HG02852 (cell line): ENCODE measurements around the gene HOXB3.

Experiments
- ATAC-seq: cut with Tn5 transposase; IDR thresholded peaks from one replicate; pipeline ENCODE4 v1.9.1; 2021; ENCODE audit warnings: mild to moderate bottlenecking, moderate library complexity; ENCODE audit not compliant: unreplicated experiment

The HOXB3 gene

DNA sequence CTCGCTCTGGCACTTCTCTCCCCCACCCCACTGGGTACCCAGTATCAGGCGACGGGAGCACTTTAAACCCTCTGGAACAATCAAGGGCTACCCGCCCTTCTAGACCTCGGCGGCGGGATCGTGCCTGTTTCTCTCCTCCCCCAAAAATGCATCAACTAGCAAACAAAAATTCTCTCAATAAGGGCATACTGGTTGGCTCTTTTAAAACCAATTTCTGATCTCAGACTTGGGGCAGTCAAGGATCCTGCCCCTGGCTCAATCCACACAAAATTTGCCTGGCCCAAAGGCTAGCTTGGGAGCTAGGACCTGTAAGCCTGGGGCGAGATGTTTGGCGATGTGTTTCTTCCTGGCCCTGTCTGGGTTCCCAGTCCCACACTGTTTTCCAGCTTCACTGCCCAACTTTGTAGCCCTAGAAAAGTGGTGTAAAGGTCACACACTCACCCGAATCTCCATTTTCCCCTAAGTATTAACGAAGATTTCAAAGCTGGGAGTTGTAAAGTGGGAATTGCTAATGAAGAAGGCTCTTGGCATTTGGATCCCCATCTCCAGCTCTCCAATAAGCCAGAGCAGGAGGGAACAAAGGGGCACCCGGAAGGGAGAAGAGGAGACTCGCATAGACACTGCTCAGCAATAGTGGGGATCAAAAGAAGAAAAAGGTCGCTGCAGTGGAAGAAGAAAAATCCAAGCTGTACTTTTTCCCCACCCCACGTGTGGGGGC lies 30.8 kb downstream of the HOXB3 start:
- ATAC-seq, result no peak

DNA sequence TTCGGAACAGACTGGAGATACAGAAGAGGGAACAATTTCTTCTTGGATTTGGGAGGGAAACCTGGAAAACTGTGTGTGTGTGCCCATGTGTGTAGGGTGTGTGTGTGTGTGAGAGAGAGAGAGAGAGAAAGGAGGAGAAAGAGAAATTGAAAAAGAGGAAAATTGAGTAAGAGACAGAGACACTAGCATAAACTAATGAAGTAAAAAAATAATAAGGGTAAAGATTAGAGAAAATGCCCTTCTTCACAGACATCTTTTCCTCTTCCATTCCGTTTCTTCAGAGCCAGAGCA lies 31.3 kb downstream of the HOXB3 start:
- no peak for ATAC-seq

DNA sequence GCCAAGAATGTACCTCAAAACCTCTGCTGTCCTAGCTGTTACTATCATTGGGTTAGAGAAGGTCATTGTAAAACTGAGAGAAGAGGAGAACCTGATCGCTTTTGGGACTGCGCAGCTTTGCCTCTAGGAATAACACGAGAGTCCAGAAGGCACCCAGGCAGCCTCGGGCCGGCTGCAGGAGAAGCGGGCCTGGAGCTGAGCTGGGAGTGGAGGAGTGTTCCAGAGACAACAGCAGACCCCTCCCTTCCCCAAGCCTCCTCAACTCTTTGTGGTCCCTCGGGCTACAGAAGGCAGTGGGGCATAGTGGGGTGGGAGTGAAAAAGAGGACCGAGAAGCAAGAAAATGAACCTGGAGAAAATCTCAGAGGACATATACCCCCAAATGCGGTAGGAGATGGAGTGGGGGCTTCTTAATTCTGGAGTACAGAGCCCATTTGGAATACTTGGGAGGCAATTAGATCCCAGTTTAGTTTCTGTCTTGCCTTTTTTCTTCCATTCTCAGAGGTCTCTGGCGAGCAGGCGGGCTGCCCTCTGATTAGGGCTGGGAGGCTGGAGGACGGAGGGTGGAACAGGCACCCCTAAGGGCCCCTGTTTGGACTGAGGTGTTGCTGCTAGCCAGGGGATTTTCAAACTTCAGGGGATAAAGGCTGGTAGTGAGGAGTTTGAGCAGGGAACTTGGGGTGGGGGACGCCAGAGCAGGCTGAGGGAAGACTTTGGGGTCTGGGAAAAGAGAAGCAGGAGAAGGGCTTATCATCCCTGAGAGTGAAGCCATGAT lies 31.8 kb downstream of the HOXB3 start:
- ATAC-seq, result no peak

DNA sequence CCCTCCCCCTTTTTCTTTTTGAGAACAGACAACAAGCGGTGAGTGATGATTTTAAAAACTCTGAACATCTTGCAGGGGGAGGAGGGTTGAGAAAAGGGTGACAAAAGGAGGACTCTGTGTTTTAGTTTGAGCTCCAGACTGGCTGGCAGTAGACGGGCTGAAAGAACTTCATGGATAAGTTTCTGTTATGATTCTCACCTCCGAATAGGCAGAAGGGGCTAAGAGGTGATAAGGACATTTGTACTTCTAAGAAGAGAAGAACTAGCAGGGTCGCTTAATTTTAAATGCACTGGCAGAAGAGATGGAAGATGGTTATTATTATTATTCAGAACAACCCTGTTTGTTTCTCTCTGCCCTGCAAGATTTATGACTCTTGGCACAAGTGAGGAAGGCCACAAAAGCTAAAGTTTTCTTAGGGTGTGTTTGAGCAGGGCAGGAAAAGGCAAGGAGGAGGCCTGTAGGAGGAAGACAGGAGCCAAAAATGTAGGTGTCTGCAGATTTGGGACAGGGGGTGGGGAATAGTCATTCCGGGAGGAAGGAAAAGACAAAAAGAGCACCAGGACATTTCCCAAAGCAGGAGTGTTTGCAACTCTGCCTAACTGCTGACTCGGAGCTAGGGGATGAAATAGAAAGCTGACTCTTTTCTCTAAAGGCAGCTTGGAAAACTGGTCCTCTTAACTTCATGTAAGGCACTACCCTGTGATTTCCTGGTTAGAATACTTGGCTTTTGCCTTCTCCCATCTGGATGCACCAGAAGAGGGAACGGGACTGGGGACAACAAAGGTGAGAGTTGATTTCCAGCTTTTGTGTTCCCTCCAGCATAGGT lies 33.3 kb downstream of the HOXB3 start:
- no peak for ATAC-seq

DNA sequence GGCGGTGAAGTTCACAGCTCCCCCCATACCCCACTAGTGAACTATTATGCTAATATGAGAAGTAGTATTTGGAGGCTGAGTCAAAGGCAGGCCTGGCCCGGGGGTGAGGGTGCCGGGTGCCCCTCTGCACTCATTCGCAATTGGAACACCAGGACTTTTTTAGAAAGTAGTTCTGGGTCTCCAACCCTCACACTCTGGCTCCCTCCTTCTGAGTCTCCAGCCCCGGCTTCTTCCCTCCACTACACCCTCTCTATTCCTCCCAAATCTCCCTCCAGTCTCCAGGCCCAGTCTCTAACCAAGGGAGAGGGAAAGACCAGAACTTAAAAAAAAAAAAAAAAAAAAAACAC lies 33.8 kb downstream of the HOXB3 start:
- ATAC-seq, result no peak

DNA sequence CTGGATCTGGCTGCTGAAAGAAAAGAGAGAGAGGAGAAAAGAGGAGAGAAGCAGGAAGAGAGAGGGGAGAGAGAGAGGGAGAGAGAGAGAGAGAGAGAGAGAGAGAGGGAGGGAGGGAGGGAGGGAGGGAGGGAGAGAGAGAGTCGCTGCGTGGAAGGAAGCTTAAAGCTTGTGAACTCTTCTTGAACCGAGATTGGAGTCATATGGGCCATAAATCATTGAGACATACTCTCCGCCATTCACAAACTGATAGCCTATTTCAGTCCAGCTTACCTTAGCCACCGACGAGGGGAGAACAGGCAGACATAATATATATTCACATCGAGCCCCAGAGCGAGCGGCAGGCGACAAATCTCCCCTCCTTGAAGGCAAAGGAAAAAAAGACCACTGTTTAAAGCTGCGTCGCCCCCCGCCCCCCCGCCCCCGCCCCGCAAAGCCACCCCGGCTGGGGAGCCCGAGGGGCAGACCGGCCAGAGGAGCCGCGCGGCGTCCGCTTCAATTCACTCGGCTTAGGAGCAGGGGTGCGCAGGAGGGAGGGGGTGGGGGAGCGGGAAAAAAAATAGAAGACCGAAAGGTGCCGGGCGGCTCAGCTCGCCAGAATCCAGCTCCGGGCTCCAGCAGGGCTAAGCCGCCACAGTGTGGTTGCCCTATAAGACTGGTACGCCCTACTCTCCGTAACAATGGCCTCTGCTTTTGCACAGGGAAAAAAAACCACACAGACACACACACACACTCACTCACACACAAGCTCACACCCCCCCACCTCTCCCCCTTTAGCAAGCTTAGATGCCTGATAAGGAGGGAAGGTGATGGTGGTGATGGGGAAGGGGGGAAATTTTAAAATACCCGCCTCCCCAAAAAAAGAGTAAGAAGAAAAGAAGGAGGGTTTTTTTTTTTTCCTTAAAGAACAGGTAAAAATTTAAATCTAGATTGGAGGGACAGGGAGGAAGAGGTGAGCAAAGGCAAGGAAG lies 34.5 kb downstream of the HOXB3 start:
- ATAC-seq, result no peak

DNA sequence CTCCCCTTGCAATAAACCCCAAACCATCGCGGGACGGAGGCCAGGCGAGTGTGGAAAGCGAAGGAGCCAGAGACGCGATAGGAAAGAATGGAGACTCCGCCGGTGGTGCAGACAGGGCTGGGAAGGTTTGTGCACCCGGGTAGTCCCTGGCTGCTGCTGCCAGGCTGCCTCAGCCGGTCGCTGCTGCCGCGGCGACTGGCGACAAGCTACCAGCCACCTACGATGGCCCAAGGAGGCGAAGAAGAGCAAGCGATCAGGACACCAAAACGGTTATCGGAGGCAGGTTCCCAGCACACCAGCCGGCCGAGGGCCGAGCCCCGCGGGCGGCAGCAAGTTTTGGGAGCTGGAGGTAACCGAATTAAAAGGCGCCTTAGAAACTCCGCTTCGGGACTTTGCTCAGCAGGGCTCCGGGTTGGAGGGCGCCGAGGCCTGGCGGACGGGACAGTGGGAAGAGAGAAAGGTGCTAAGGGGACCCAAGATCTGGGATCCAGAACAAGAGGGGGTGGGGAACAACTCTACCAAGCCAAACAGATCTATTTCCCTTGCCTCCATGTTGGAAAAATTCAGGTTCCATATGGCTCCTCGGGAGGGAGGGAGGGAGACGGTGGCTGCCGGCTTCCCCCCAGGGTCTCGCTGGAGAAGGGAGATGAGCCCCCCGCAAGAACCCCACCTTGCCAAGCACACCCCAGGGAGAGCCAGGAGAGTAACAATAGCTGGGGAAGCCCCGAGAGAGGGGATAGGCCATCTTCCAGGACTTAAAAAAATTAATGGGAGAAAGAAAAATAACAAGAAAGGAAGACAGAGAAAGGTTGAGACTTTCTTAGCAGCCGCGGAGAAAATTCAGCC lies 35.4 kb downstream of the HOXB3 start:
- no peak for ATAC-seq

DNA sequence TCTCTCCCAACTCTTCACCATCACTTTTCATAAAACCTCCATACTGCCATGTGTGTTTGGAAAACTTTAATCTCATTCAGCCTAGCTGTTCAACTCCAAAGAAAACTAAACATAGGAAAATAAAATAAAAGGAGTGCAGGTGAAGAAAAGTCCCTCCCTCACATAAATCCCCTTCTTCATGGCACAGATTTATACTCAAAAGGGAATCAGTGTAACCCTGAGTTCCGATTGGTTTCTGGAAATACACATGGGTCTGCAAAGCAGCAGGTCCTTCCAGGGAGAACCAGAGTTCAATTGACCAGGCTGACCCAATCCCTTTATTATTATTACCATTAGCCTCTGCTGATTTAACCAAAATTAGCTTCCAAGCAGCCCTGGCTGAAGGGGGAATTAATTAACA lies 36.2 kb downstream of the HOXB3 start:
- no peak for ATAC-seq

DNA sequence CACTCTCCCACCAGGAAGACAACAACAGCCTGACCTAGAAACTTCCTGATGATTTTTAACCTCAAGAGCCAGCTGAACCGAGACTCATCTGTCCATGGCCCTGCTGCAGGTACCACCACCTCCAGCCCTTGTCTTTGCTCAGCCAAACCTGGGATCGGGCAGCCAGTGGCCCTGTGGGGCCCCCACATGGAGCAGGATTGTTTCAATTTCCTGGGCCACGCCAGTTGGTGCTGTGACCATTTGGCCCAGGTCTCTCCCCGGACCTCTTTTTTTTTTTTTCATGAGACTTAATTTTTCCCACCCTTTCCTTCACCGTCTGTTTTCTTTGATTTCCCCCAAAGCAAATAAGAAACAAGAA lies 36.9 kb downstream of the HOXB3 start:
- ATAC-seq, result no peak

DNA sequence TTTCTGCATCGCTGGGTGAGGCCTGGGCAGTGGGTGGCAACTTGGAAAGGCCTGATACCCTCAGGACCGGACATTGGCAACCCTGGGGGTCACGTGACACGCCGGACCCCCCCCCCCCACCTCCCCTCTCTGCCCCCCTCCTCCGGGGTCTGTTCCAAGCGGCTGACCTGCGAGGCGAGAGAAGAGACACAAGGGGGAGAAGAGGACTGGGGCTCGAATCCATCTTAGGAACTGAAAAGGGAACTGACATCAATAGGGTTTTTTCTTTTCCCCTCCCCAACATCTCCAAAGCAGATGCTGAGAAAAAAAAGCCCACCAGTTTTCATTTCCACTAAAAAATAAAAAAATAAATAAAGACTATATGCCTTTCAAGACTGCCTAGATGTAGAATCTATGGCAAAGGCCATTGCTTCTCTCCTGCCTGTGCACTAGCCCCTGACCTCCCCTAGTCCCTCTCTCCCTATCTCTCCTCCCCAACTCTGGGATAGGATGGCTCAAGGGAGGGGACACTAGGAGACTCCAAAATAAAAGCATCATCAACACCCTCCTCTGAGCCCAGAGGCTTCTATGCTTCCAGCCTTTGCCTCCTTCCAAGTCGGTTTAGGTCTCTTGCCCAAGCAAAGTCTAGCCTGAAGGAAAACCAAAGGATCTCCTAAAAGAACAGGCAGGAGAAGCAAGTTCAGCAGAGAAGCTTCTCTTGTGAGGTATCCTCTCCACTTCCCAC lies 37.4 kb downstream of the HOXB3 start:
- no peak for ATAC-seq

DNA sequence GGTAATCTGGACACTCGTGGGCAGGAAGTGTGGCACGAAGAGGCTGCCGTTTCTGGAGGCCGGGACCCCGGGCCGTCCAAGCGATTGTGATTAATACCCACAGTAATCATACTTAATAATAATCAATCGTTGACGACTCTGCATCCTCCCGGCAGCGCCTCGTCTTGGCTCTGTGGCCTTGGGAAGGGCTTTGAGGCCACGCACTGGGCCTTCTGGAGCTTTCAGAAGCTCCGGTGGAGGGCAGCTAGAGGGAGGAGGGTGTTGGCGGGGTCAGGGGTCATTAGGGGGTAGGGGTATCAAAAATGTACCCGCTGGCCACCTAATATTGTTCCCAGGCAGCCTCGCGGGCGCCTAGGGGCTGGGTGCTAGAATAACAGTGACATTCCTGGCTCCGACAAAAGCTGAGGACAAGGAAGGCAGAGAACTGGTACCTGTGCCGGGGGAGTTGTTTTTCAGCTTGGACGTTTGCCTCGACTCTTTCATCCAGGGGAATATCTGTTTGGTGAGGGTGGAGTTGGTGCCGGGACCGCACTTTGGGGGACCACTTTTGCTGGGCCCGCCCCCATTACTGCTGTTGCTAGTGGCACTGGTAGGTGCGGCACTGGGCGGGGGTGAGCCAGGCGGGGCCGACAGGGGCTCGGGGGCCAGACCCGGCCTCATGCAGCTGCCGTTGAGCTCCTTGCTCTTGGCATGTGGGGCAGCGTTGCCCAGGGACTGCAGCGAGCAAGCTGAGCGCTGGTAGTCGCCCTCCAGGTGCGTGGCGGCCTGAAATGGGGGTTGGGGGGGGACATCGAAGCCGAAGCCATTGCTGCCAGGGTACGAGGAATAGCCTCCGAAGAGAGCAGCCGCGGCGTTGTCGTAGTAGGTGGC lies 38.2 kb downstream of the HOXB3 start:
- ATAC-seq, result no peak

DNA sequence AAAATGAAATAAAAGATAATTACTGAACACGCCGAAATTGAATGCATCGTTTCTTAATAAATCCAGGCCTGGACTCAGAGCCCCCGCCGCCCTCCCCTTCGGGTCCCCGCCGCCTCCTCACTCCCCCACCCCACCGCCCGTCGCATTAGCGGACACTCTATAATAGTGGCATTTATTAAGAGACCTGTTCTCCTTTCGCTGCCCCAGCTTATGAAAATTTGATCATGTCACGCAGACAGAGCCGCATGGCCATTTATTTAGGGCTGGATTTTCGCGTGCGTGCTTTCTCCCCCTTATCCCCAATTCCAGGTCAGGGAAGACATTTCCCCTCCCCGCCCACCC lies 38.9 kb downstream of the HOXB3 start:
- no peak for ATAC-seq

DNA sequence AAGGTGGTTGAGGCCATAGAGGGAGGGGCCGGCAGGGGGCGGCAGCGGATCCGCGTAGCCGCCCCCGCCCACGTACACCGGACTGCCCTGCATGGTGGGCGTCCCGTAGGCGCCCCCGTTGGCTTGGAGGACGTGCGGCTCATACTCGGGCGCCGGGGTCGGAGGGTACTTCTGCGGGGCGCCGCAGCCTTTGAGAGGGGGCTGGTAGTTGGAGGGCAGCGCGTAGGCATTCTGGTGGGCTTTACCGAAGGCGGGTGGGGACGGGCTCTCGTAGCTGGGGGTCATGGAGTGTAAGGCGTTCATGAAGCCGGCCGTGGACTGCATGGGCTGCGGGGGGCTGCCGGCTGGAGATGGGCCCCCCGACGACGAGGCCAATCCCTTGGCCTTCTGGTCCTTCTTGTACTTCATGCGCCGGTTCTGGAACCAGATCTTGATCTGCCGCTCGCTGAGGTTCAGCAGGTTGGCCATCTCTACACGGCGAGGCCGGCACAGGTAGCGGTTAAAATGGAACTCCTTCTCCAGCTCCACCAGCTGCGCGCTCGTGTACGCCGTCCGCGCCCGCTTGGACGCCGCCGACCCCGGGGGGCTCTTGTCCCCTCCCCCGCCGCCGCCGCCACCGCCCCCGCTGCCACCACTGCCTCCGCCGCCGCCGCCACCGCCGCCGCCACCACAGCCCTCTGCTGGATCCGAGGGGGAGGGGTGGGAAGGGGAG lies 39.4 kb downstream of the HOXB3 start:
- no peak for ATAC-seq

DNA sequence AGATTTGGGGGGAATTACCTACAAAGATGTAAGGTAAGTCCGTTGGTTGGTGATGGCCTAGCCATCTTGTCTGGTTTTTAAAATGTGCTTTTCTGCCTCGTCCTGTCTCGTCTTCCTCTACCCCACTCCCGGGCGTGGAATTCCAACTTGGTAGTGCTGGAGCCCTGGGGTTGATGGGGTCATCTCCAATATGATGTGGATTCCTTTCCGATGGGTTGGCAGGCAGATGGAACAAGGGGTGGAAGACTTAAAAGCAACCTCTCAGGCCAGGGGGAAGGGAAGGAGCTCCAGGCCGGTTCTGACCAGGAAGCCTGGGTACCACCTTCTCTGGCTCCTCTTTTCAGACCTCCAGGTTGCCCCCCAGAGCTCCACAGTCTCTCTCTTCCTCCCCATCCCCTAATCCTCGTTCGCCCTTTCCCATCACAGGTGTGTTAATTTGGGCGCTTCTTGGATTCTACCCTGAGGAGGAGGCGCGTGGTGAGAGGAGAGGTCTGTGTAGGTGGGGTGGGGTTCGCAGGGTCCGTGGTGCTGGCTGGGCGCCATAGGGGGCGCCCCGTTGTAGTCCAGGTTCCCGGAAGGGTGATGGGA lies 40.0 kb downstream of the HOXB3 start:
- ATAC-seq, result no peak

DNA sequence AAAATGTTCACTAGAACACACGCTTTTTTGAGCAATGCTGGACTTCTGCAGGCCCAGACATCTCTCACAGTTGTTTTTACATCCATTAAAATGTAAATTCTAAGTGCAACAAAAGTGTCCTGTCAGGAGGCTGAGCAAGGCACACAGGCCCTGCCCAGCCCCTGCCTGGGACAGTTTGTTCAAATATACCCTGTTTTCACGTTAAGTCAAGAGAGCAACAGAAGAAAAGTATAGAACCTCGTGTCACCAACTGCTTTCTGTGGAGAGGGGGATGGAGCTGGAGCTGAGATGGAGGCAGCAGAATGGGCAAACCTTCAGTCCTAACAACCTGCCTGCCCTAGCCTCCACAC lies 40.8 kb downstream of the HOXB3 start:
- no peak for ATAC-seq

DNA sequence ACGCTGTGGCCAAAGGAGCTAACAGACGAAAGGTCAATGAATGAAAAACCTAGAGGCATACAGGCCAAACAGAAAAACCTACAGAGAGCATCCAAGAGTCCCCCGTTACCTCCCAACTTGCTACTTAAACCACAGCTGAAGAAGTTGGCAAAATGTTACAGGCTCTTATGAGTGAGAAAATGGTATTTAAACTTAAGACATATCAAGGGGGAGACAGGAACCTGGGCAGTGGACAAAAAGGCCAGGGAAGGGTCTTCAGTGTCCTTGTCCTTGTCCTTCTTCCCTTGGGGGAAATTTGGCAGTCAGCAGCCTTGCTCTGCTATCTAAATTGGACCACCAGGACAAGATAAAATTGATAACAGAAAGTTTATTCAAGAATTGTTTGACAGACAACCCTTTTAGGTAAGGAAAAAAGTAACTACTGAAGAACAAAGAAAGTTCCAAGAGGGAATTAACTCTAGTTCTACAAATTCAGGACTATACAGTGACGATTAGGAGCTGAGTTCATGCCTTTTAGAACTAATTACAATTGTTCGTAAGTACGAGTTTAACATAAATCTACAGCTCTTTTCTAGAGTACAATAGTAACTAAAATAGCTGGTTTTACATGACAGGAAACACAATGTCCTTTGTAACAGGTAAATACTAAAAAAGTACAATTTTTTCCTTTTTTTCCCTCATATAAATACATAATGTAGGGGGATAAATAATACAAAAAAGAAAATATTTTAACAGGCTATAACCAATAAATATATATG lies 41.3 kb downstream of the HOXB3 start:
- ATAC-seq, result no peak
